Heart left ventricle (tissue), 16 donors: ENCODE measurements around the gene CEMIP2. TPM values are rescaled to one million over a fixed set of nuclear protein-coding genes. Genes with fewer than 3 reads are reported as not detected.
A peak's percentile ranks its signal among the peaks of the same experiment; 100 is the strongest.

Experiments
- ATAC-seq, 4 donors: fragments of 200-7000 bp; cut with Tn5 transposase; one replicate each; pipeline ENCODE4 v1.9.1; 2020 to 2022; ENCODE audit warnings: moderate library complexity in 4 of 4, mild to moderate bottlenecking in 3 of 4, moderate number of reproducible peaks in 1 of 4
- DNase-seq, 5 donors: peaks; one replicate each; pipeline ENCODE4 v3.0.0-alpha.2; 2020
- H3K27ac ChIP-seq, 12 donors: fragments of 200-600 bp; sonication (generic) in 4 of 12; one replicate each; pipeline versions ENCODE4 v1.5.0 to v1.8.0; 2016 to 2022; ENCODE audit warnings: mild to moderate bottlenecking in 2 of 12
- H3K27me3 ChIP-seq, 9 donors: fragments of 200-600 bp; sonication (generic) in 2 of 9; one replicate each; pipeline versions ENCODE4 v1.5.1 to v1.8.0; 2016 to 2022; ENCODE audit warnings: mild to moderate bottlenecking in 3 of 9
- H3K36me3 ChIP-seq, 9 donors: fragments of 200-600 bp; sonication (generic) in 2 of 9; one replicate each; pipeline versions ENCODE4 v1.5.0 to v1.8.0; 2018 to 2022; ENCODE audit warnings: mild to moderate bottlenecking in 2 of 9
- H3K4me1 ChIP-seq, 12 donors: fragments of 200-600 bp; sonication (generic) in 4 of 12; one replicate each; pipeline versions ENCODE4 v1.5.0 to v1.8.0; 2016 to 2022; ENCODE audit warnings: mild to moderate bottlenecking in 3 of 12
- H3K4me3 ChIP-seq, 12 donors: fragments of 200-600 bp; sonication (generic) in 4 of 12; one replicate each; pipeline versions ENCODE4 v1.5.0 to v1.8.0; 2017 to 2022; ENCODE audit warnings: mild to moderate bottlenecking in 9 of 12, moderate library complexity in 4 of 12
- H3K9me3 ChIP-seq, 12 donors: fragments of 200-600 bp; sonication (generic) in 4 of 12; one replicate each; pipeline versions ENCODE4 v1.5.0 to v1.8.0; 2016 to 2022; ENCODE audit warnings: mild to moderate bottlenecking in 1 of 12
- POLR2A ChIP-seq, 2 donors: fragments of 450-650 bp; IDR thresholded peaks; one replicate each; pipeline ENCODE4 v1.6.1; 2017; ENCODE audit warnings: antibody characterized with exemption in 2 of 2, mild to moderate bottlenecking in 2 of 2, moderate library complexity in 2 of 2
- WGBS, 4 donors: extraction: QIAGEN DNeasy Blood & Tissue Kit in 2 of 4; methylation state at CpG; one replicate each; pipeline versions ENCODE4 v1.1.5 to v1.1.7; 2013 to 2018; 5-methylcytosine and 5-hydroxymethylcytosine counted together
- intact Hi-C, 10 donors: fragments of 100-400 bp; cut with DNase I; formaldehyde crosslinking; loops; one replicate each; pipeline versions ENCODE4 v1.11.1 to v1.14.2; 2022
- polyA plus RNA-seq, 2 donors: library from polyadenylated mRNA; stranded (reverse); fragments of 200-250 nt; gene quantifications; one replicate each; pipeline ENCODE4 v1.2.3, GENCODE V29; 2013
- total RNA-seq, 9 donors: library from RNA; depleted of rRNA in 2 of 9; stranded (reverse); fragments of >200 nt in 2 of 9; fragmentation: NEBNext Ultra II Directional in 3 of 9; extraction: Animal tissue kit (Norgen Biotek cat#: 25700) in 3 of 9; gene quantifications; one replicate each; pipeline versions ENCODE4 v1.1.0 to v1.2.4, GENCODE V29; 2016 to 2023
- TF ChIP-seq, protein P1 (sequence below), 12 donors: fragments of 200-600 bp; sonication (generic) in 4 of 12; IDR thresholded peaks; one replicate each; pipeline versions ENCODE4 v1.5.0 to v1.8.0; 2018 to 2022; ENCODE audit warnings: antibody characterized with exemption in 12 of 12, mild to moderate bottlenecking in 5 of 12
- donor health status: ischemic (EF 13 %, LVEDD 7.1; RV severe dilation, severe dysfunction).
- donor health status: healthy with polysubstance abuse.
- donor health status: DM: no; HTN: yes; CAD: no.
- donor health status: DM: no; HTN: no; CAD: no.
- donor health status: ischemic (EF 25% LVEDD 6.9; RV normal size, moderate dysfunction).
- donor health status: ischemic (EF 25% LVEDD 5.7; RV mildly dilated, moderate dysfunction).
- donor health status: healthy.
- donor health status: DM: yes; HTN: yes; CAD: no.
- donor health status: ischemic (EF 35%, LVEDD 5.7; RV mildly dilated, moderate dysfunction).
- donor health status: nonischemic (EF 11% LVEDD 7.7; RV severe dilation, severe dysfunction).
- donor health status: DM: yes; HTN: yes; CAD: no.
- donor health status: PGD.
- donor health status: ischemic (EF 29% LVEDD 5.4; RV normal size, mild dysfunction).
- donor health status: nonischemic (EF 23%, LVEDD 6.1; RV moderate dilation, normal function).

CEMIP2 gene
- total and polyA plus RNA-seq, 11 donors = 5.8 to 49.3 (median 7.4) TPM

DNA sequence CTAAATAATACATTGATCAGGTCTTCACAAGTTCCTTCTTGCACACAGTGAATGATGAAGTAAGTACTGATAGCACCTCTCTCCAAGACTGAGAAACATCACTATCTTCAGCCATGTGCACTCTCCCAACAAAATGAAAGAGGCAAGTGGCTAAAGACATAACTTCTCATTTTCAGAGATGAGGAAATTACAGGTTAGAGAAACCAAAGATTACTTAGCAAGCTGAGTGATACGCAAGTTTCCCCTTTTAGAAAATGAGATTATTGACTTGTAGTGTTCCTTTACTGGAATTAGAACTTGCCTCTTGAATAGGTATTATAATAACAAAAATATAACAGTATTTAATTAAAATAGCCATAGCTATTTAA, 21.6 kb downstream of the CEMIP2 start:
- ATAC-seq (no peak), DNase-seq (no peak)
- H3K36me3 ChIP-seq = peaks cover 0 to 51% (median 5%) of the 10 kb centered on the region in 9 donors
- no peaks in the 10 kb centered on the region for H3K9me3 ChIP-seq
- TF ChIP-seq, protein P1, sequence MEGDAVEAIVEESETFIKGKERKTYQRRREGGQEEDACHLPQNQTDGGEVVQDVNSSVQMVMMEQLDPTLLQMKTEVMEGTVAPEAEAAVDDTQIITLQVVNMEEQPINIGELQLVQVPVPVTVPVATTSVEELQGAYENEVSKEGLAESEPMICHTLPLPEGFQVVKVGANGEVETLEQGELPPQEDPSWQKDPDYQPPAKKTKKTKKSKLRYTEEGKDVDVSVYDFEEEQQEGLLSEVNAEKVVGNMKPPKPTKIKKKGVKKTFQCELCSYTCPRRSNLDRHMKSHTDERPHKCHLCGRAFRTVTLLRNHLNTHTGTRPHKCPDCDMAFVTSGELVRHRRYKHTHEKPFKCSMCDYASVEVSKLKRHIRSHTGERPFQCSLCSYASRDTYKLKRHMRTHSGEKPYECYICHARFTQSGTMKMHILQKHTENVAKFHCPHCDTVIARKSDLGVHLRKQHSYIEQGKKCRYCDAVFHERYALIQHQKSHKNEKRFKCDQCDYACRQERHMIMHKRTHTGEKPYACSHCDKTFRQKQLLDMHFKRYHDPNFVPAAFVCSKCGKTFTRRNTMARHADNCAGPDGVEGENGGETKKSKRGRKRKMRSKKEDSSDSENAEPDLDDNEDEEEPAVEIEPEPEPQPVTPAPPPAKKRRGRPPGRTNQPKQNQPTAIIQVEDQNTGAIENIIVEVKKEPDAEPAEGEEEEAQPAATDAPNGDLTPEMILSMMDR (IDR thresholded peaks at IDR 0.05) = no peak
- no peak for TF ChIP-seq POLR2A (IDR thresholded peaks at IDR 0.05)
- H3K27ac ChIP-seq = peak overlapping the region in 1 of 12 donors; percentile 63
- H3K4me1 ChIP-seq = peaks cover 0 to 62% (median 0%) of the 10 kb centered on the region in 12 donors
- no peak overlapping the region for H3K4me3 ChIP-seq
- intact Hi-C loops = no loop called here
- H3K27me3 ChIP-seq = no peaks in the 10 kb centered on the region
- 90 to 98% (median 97%) methylated on average over 1 of the region's 1 CpG for WGBS, 4 donors

DNA sequence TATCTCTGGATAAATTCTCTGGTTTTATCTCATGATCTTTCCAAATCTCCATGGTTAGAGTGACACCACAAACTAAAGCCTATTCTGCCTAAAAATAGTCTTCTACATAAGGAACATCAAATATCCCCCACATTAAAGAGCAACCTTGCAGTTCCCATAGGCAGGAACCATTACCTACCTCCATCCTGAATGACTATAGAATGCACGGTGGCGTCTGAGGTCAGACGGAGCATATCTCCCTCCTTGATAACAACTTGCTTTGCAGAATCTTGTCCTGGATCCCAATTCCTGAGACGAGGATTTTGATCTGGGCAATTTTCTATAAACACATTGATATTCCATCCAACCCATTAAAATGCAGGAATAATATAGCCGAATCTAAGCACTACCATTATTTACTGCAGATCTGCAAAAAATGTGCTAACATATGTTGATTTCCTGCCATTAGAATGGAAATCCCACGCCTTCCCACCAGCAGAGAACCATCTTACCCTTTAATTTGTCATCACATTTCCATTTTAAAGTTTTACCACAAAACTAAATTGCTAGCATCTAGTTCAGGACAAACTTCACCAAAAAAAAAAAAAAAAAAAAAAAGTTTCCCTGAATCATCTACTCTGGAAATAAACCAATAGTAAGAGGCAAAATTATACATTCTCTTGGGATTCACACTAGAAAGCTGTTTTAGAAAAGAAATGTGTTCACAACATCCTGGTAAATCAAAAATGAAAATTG, 22.1 kb downstream of the CEMIP2 start:
- Histone ChIP-seq H3K27me3 (no peaks in the 10 kb centered on the region), H3K4me3 (no peak overlapping the region), H3K4me1 (peaks cover 0 to 62% (median 0%) of the 10 kb centered on the region in 12 donors), H3K36me3 (peaks cover 0 to 51% (median 5%) of the 10 kb centered on the region in 9 donors), H3K27ac (peak overlapping the region in 1 of 12 donors; percentile 63), H3K9me3 (no peaks in the 10 kb centered on the region)
- 90 to 96% (median 93%) methylated on average over 6 of the region's 6 CpGs for WGBS, 4 donors
- DNase-seq (no peak), ATAC-seq (no peak)
- intact Hi-C loops = no loop called here
- TF ChIP-seq, protein P1 (IDR thresholded peaks at IDR 0.05) = no peak
- TF ChIP-seq POLR2A (IDR thresholded peaks at IDR 0.05) = no peak

DNA sequence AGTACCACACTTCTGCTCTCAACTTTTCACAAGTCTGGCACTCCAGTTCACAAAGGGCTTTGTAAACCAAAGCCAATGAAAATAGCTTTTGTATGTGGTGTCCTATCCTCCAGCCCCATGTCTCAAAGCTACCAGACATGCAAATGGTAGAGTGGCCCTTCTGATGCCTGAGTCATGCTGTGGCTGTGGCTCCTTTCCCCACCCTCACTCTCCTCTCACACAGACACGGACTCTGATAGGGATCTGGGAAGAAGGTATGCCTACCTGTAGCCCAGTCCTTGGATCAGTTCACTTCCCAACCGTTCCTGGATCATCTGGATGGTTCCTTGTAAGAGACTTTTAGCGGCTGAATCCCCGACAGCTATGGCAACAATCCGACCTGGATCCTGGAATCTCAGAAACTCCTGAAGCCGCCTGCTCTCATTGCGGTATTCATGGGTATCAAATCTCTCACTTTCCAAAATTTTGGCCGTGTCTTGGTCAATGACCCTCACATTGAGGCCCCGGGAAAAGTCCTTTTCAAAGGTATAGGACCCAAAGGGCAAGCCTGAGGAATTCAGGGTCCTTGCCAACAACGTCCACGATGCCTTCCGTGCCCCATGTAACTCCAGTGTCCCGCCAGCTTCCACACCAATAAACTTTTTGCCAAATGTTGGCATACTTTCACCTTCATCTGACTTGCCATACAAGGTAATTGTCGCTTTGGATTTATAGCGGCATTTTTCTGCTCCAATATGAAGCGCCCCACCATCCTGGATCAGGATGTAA, 23.4 kb downstream of the CEMIP2 start:
- Histone ChIP-seq H3K36me3 (peaks cover 0 to 52% (median 7%) of the 10 kb centered on the region in 9 donors), H3K4me1 (peaks cover 0 to 62% (median 0%) of the 10 kb centered on the region in 12 donors), H3K9me3 (no peaks in the 10 kb centered on the region), H3K27me3 (no peaks in the 10 kb centered on the region), H3K4me3 (no peak overlapping the region), H3K27ac (no peak overlapping the region)
- DNase-seq (no peak), ATAC-seq (no peak)
- intact Hi-C loops = no loop called here
- no peak for TF ChIP-seq POLR2A (IDR thresholded peaks at IDR 0.05)
- TF ChIP-seq, protein P1 (IDR thresholded peaks at IDR 0.05) = no peak
- WGBS, 4 donors = 95 to 97% (median 96%) methylated on average over 16 of the region's 16 CpGs

DNA sequence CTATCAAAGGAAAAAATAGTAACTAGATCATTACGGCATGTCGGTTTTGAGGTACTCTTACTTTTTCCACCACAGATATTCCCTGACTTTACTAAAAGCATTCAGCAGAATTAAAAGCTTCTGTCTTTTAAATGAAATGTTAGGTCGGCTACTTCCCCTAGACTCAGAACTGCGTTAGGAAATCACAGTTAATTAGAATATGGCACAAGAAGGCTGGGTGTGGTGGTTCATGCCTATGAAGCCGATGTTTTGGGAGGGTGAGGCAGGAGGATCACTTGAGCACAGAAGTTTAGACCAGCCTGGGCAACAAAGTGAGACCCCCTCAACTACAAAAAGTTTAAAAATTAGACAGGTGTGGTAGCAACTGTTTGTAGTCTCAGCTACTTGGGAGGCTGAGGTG, 24.4 kb downstream of the CEMIP2 start:
- Histone ChIP-seq H3K4me1 (peaks cover 0 to 59% (median 0%) of the 10 kb centered on the region in 12 donors), H3K27ac (no peak overlapping the region), H3K27me3 (no peaks in the 10 kb centered on the region), H3K9me3 (no peaks in the 10 kb centered on the region), H3K4me3 (no peak overlapping the region), H3K36me3 (peaks cover 0 to 54% (median 12%) of the 10 kb centered on the region in 9 donors)
- WGBS, 4 donors = 91 to 96% (median 92%) methylated on average over 5 of the region's 5 CpGs
- DNase-seq = no peak
- intact Hi-C loops = no loop called here
- TF ChIP-seq, protein P1 (IDR thresholded peaks at IDR 0.05) = no peak
- TF ChIP-seq POLR2A (IDR thresholded peaks at IDR 0.05) = no peak
- ATAC-seq = no peak
